AG09319 (cell line): ENCODE measurements around the gene LMX1B.

Source experiments
- DNase-seq: peaks from one replicate; pipeline ENCODE4 v3.0.0-alpha.2; 2010; ENCODE audit warnings: low read depth; ENCODE audit errors: extremely low read depth
- TF ChIP-seq, protein P1 (sequence below): IDR thresholded peaks from 2 replicates; pipeline ENCODE4 v1.5.1; 2011; ENCODE audit warnings: low read depth, mild to moderate bottlenecking, inconsistent platforms, low read length, moderate library complexity

LMX1B gene

DNA sequence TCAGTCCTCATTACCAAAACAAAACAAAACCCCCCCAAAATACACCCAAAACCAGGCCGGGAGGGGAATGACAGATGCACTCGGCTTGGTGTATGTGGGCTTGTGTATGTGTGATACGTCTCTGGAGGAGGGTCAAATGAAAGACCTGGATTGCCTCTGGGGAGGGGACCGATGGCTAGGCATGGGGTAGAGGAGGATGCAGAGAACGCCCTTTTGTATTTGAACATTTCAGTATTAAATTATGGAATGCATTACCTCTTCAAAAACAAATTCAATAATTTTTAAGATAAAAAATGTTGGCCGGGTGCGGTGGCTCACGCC, 61.4 kb downstream of the LMX1B start:
- no peak for DNase-seq
- TF ChIP-seq, protein P1, sequence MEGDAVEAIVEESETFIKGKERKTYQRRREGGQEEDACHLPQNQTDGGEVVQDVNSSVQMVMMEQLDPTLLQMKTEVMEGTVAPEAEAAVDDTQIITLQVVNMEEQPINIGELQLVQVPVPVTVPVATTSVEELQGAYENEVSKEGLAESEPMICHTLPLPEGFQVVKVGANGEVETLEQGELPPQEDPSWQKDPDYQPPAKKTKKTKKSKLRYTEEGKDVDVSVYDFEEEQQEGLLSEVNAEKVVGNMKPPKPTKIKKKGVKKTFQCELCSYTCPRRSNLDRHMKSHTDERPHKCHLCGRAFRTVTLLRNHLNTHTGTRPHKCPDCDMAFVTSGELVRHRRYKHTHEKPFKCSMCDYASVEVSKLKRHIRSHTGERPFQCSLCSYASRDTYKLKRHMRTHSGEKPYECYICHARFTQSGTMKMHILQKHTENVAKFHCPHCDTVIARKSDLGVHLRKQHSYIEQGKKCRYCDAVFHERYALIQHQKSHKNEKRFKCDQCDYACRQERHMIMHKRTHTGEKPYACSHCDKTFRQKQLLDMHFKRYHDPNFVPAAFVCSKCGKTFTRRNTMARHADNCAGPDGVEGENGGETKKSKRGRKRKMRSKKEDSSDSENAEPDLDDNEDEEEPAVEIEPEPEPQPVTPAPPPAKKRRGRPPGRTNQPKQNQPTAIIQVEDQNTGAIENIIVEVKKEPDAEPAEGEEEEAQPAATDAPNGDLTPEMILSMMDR: no peak

DNA sequence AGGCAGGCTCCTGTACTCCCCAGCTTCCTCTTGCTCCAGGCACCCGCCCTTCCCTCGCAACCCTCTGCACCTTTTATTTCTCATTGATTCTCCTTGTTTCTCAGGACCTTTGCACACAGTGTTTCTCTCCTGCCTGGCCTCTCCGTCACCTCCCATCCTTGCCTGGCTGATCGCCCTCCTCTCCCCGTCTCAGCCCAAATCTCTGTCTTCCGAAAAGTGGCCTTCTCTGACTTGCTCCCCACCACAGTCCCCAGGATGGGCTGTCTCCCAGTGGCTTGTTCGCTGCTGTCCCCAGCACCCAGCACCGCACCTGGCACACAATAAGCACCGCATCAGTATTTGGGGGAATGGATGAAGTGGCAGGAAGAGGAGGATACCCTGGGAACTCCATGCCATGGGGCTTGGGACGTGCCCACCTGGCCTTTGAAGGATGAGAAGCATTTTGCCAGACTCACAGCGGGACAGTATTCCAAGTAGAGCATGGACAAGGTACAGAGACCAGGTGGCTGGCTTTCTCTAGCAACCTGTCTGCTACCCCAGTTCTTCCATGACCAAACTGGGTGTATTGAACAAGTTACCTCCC, 62.5 kb downstream of the LMX1B start:
- no peak for DNase-seq
- TF ChIP-seq, protein P1: no peak

GRCh38 chr9:126676685-126677143, 63.0 kb downstream of the LMX1B start:
- DNase-seq: no peak

GRCh38 chr9:126677188-126678084, 63.7 kb downstream of the LMX1B start:
- no peak for DNase-seq
- TF ChIP-seq, protein P1: no peak

More at GRCh38 chr9:126676685-126677143, 63.0 kb downstream of the LMX1B start:
- TF ChIP-seq, protein P1: no peak

GRCh38 chr9:126678989-126679388, 65.3 kb downstream of the LMX1B start:
- TF ChIP-seq, protein P1: no peak
- no peak for DNase-seq

- TF ChIP-seq, protein P1: no peak
- no peak for DNase-seq
Measured at GRCh38 chr9:126681336-126681735, 67.6 kb downstream of the LMX1B start.

GRCh38 chr9:126682113-126682810, 68.5 kb downstream of the LMX1B start:
- DNase-seq: no peak
- TF ChIP-seq, protein P1: no peak
